Lower lobe of right lung (tissue), 2 donors: ENCODE results near the gene TMEM115. TPM values are rescaled to one million over a fixed set of nuclear protein-coding genes. Genes with fewer than 3 reads are reported as not detected.

Experiments
- ATAC-seq, 2 donors: fragments of 200-7000 bp; cut with Tn5 transposase; one replicate each; pipeline ENCODE4 v1.9.1; 2020 to 2022; ENCODE audit warnings: mild to moderate bottlenecking in 2 of 2, moderate library complexity in 2 of 2
- DNase-seq: peaks from one replicate; pipeline ENCODE4 v3.0.0-alpha.2; 2020
- H3K27ac ChIP-seq: fragments of 200-600 bp; one replicate; pipeline ENCODE4 v1.8.0; 2022
- H3K27me3 ChIP-seq: fragments of 200-600 bp; one replicate; pipeline ENCODE4 v1.8.0; 2022; ENCODE audit warnings: low read depth
- H3K36me3 ChIP-seq: fragments of 200-600 bp; one replicate; pipeline ENCODE4 v1.8.0; 2022; ENCODE audit warnings: mild to moderate bottlenecking
- H3K4me1 ChIP-seq: fragments of 200-600 bp; one replicate; pipeline ENCODE4 v1.8.0; 2022
- H3K4me3 ChIP-seq: fragments of 200-600 bp; one replicate; pipeline ENCODE4 v1.8.0; 2022; ENCODE audit warnings: mild to moderate bottlenecking
- H3K9me3 ChIP-seq: fragments of 200-600 bp; one replicate; pipeline ENCODE4 v1.8.0; 2022
- CTCF ChIP-seq: fragments of 200-600 bp; IDR thresholded peaks from one replicate; pipeline ENCODE4 v1.8.0; 2022; ENCODE audit warnings: antibody characterized with exemption, mild to moderate bottlenecking
- intact Hi-C: fragments of 100-400 bp; cut with DNase I; formaldehyde crosslinking; loops from one replicate; pipeline ENCODE4 v1.11.0; 2022
- long read RNA-seq: library from polyadenylated mRNA; unstranded; transcript quantifications from one replicate; pipeline ENCODE4 v2.0.0, GENCODE V29; 2021
- total RNA-seq: library from RNA; stranded (reverse); fragmentation: NEBNext Ultra II Directional; extraction: Animal tissue kit (Norgen Biotek cat#: 25700); gene quantifications from one replicate; pipeline ENCODE4 v1.2.1, GENCODE V29; 2021
- donor health status: DM: no; HTN: yes; CAD: no; lungs with severe emphysema.

Gene TMEM115
- 37.5 TPM for total RNA-seq
- long read RNA-seq, transcript TMEM115-201 (2 exons, 2,197 nt) = major isoform, 90 of 93 reads
- long read RNA-seq, partial matches to known transcripts = 2 of 93 reads
- long read RNA-seq, other reads (novel, unspliced or antisense) = 1 of 93 reads

- DNase-seq = peak; percentile 97
- no peaks in the 10 kb centered on the region for H3K27me3 ChIP-seq
- H3K9me3 ChIP-seq = no peaks in the 10 kb centered on the region
- peaks cover 37% of the 10 kb centered on the region for H3K36me3 ChIP-seq
- TF ChIP-seq CTCF = no peak
- peak within 1 kb of the TSS; percentile 89 for H3K4me3 ChIP-seq
- intact Hi-C loops = no loop called here
- H3K4me1 ChIP-seq = peaks cover 45% of the 10 kb centered on the region
- peak; percentile 97 to 98 for ATAC-seq
- H3K27ac ChIP-seq = peak within 1 kb of the TSS; percentile 89
Observed at GRCh38 chr3:50358911-50359759, at the start of gene TMEM115. Gene TMEM115 (minus strand): TSS chr3:50359521. CDS start chr3:50359063, 458 bp downstream.

- Histone ChIP-seq H3K4me1 (no peaks in the 10 kb centered on the region), H3K27ac (no peak overlapping the region), H3K4me3 (no peak overlapping the region), H3K36me3 (no peaks in the 10 kb centered on the region), H3K9me3 (no peaks in the 10 kb centered on the region), H3K27me3 (no peaks in the 10 kb centered on the region)
- TF ChIP-seq CTCF = no peak
- intact Hi-C loops = no loop called here
- ATAC-seq = no peak
- no peak for DNase-seq
Observed at GRCh38 chr3:50408443-50408944, 49.2 kb upstream of the TMEM115 start.

- no peaks in the 10 kb centered on the region for H3K9me3 ChIP-seq
- TF ChIP-seq CTCF = no peak
- no peaks in the 10 kb centered on the region for H3K4me1 ChIP-seq
- H3K4me3 ChIP-seq = no peak overlapping the region
- DNase-seq (no peak), ATAC-seq (no peak)
- no peak overlapping the region for H3K27ac ChIP-seq
- no peaks in the 10 kb centered on the region for H3K36me3 ChIP-seq
- H3K27me3 ChIP-seq = no peaks in the 10 kb centered on the region
- intact Hi-C loops = no loop called here
Observed at GRCh38 chr3:50406487-50406886, 47.2 kb upstream of the TMEM115 start.

GRCh38 chr3:50405249-50405648 is 45.9 kb upstream of the TMEM115 start:
- no peaks in the 10 kb centered on the region for H3K36me3 ChIP-seq
- H3K4me3 ChIP-seq = no peak overlapping the region
- no peaks in the 10 kb centered on the region for H3K4me1 ChIP-seq
- intact Hi-C loops = no loop called here
- DNase-seq (no peak), ATAC-seq (no peak)
- TF ChIP-seq CTCF = no peak
- no peaks in the 10 kb centered on the region for H3K27me3 ChIP-seq
- H3K27ac ChIP-seq = no peak overlapping the region
- H3K9me3 ChIP-seq = no peaks in the 10 kb centered on the region

GRCh38 chr3:50401978-50402595 is 42.8 kb upstream of the TMEM115 start:
- Histone ChIP-seq H3K9me3 (no peaks in the 10 kb centered on the region), H3K4me1 (no peaks in the 10 kb centered on the region), H3K27me3 (no peaks in the 10 kb centered on the region), H3K36me3 (no peaks in the 10 kb centered on the region), H3K4me3 (no peak overlapping the region), H3K27ac (no peak overlapping the region)
- peak; percentile 24 to 29 for ATAC-seq
- no peak for DNase-seq
- no peak for TF ChIP-seq CTCF
- intact Hi-C loops = no loop called here
